ENCODE results near the gene CST5.

GRCh38 chr20:23884771-23885162 is 5.2 kb upstream of the CST5 start:
- TF ChIP-seq CTCF (IDR thresholded peaks at IDR 0.05), result no peak
- TF ChIP-seq POLR2A (IDR thresholded peaks at IDR 0.05), result no peak
- TF ChIP-seq EP300 (IDR thresholded peaks at IDR 0.05), result no peak

Data from ovary (tissue), 3 donors.